Tibial nerve (tissue), 4 donors: ENCODE results near the gene HDHD5.

Experiments used
- CTCF ChIP-seq, 5 experiments: fragments of 200-600 bp in 3 of 5; fragments of 450-650 bp in 2 of 5; sonication (generic) in 3 of 5; IDR thresholded peaks; one replicate each; pipeline ENCODE4 v1.5.1; 2016 to 2019; ENCODE audit warnings: antibody characterized with exemption in 5 of 5, mild to moderate bottlenecking in 3 of 5, moderate library complexity in 2 of 5
- EP300 ChIP-seq, 2 donors: sonication (generic); formaldehyde crosslinking; IDR thresholded peaks; one replicate each; pipeline ENCODE4 v1.6.1; 2017; ENCODE audit warnings: antibody characterized with exemption in 2 of 2, mild to moderate bottlenecking in 1 of 2

- no peak for TF ChIP-seq CTCF (IDR thresholded peaks at IDR 0.05)
- no peak for TF ChIP-seq EP300 (IDR thresholded peaks at IDR 0.05)
Measured at GRCh38 chr22:17093081-17093480, 66.0 kb downstream of the HDHD5 start.
